HG02943 (cell line): ENCODE measurements around the gene CDC20B.

Experiments
- ATAC-seq: cut with Tn5 transposase; IDR thresholded peaks from one replicate; pipeline ENCODE4 v1.9.1; 2021; ENCODE audit warnings: mild to moderate bottlenecking, low read depth, moderate library complexity; ENCODE audit not compliant: unreplicated experiment

Gene CDC20B, protein sequence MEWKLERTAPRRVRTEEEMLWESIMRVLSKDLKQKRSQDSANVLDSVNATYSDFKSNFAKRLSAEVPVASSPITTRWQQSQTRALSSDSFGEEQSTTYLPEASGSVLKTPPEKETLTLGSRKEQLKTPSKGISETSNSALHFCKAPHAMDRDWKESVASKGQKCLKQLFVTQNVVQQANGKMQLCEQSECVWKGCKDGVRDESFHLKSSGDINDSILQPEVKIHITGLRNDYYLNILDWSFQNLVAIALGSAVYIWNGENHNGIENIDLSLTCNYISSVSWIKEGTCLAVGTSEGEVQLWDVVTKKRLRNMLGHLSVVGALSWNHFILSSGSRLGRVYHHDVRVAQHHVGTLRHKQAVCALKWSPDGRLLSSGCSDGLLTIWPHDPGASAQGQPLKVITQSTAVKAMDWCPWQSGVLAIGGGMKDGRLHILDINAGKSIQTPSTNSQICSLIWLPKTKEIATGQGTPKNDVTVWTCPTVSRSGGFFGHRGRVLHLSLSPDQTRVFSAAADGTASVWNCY

DNA sequence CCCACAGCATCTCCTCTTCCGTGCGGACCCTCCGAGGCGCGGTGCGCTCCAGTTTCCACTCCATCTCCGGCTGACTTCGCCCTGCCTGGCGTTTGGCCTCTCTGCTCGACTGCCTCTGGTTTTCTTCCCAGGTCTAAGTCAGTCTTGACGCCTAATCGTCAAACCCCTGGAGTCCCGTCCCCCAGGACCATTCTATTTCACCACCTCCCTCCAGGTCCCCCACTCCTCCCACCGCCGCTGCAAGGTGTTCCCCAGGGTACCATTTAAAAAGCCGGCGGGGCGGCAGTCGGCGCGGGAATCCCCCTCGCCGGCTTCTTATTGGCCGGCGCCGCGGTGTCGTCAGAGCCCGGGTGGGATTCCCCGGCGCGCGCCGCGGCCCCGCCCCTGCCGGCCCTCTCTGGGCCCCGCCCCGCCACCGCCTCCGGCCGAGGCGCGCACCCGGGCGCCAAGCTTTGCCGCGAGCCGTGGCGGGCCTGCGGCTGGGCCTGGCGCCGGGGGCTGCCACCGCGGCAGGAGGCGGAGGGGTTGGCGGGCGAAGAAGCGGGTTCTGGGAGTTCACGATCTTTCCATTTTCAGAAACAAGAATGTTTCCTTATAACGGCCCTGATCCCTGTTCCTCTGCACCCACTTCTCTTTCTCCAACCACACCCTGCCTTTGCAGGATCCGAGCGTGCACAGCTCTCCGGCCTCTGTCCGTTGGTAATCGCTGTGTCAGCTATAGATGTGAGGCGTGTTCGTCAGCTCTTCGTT is at the start of gene CDC20B:
CDC20B (minus strand) TSS at position 241 of the 750 bp plus-strand sequence; CDS start at position 64, 177 bp downstream.
- peak; percentile 74 for ATAC-seq

DNA sequence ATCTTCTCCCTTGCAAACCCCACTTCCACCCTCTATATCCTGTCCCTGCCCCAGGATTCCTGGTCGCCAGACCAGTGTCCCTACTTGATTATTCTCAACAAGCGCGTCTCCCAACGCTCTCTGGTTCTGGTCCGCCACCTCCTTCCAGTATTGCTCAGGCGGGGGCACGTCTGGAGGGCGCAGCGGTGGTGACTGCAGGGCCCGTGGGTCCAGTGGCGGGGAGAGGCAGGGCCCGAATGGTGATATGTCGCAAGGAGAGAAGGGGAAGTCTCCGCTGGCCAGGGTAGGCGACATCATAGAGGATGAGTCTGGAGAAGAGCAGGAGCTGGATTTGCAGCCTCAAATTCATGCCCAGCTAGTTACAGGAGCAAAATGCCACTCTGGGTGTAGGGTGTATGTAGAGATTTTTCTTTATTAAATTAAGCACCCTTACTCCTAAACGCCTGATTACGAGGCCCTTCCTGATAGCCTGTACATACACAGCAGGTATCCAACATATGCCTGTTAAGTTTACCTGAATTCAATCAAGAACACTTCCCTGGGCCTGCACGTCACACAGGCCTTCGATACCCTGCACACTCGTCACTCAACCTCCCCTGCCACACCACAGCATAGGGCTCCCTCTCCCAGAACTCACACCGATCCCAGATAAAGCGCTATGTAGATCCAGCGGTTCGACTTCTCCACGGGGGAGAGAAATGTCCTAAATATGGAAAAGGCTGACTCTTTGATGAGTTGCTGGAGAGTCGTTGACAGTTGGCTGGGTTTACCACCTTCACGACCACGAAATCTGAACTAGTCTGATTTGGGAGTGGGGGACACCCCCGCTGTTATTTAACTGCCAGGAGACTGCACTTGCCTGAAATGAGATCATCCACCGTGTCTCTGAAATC is 49.4 kb upstream of the CDC20B start:
- ATAC-seq, result no peak

DNA sequence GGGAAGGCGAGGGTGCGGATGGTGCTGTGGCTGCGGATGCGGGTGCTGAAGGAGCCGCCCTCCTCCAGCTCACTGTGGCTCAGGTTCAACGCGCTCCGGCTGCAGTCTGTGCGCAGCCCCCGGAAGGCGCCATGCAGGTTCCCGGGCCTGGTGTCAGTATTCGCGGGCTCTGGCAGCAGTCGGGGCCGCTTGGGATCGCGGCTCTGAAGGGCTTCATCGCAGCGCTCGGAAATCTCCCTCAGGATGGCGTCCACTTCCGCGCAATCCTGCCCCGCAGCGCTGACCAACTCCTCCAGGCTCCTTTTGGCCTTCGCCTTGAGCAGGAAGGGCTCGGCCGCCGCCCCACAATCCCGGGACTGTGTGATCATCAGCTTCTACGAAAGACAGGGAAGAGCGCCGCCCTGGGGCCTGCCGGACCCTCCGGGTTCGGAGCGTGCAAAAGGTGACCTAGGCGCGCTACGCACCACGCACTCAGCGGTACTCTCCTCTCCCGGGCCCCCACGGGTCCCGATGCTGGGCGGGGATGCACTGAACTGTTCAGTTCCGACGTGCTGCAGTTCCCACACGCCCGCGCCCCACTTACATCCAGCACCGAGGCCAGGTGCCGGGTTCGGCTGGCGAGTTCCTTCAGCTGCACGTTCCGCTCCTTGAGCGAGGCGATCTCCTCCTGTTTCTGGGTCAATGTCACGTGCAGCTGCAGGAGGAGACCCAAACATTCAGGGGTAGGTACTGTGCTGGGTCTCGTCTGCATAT is 47.6 kb upstream of the CDC20B start:
- no peak for ATAC-seq

DNA sequence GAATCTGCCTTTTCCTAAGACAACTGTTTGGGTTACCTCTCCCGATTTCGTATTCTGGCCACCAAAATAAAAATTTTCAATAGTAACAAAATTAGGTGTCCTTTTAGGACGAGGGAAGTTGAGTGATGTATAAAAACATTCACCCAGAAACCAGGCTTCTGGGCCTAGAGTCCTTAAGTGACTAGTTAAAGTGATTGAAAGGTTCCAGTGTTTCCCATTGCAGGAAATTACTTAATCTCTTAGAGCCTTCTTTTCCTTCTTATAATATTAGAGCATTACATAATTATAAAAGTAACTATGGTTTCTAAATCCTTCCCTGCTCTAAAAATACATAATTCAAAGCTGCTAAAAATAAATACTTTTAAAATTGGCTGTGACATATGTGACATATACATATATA is 46.8 kb upstream of the CDC20B start:
- no peak for ATAC-seq

DNA sequence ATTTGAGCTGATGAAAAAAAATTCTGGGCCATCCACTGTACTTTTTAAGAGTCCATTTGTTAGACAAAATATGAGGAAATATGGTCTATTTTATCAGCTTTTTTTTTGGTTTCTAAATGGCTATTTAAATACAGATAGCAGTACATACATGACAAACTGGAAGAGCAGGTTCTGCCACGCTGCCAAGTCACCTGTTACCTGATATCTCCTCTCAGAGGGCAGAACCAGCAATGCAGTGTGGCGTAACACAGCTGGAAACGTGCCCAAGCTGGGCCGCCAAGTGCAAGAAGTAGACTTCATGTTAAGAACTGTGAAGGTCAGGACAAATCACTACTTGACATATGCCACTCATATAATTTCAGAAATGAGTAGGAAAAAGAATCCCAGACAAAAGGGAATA is 46.0 kb upstream of the CDC20B start:
- no peak for ATAC-seq

DNA sequence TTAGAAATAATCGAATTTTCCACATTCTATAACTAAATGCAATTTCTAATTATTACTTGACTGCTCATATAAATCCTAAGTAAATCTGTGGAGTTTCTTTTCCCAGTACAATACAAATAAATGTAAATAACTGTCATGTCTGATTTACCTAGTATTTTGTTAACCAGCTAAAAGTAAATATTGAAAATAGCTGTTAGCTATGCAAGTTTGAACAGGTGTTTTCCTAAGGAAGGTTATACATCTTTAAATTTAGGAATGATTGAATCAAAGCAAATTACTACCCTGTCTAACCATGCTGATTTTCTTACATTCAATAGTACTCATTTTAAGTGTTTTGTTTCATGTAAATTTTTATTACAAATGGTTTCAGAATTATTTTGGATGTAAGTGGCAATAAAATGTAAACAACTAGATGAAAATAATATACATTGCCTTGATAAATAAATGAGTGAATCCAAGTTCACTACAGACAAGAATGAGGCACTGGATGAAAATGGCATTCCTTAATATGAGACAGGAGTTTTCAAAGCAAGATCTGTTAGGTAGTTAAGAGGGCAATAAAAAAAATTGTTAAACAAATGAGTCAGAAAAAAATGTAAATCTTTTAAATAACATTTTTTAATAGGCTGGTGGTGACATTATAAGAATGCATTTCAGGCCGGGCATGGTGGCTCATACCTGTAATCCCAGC is 38.4 kb upstream of the CDC20B start:
- ATAC-seq, result no peak

DNA sequence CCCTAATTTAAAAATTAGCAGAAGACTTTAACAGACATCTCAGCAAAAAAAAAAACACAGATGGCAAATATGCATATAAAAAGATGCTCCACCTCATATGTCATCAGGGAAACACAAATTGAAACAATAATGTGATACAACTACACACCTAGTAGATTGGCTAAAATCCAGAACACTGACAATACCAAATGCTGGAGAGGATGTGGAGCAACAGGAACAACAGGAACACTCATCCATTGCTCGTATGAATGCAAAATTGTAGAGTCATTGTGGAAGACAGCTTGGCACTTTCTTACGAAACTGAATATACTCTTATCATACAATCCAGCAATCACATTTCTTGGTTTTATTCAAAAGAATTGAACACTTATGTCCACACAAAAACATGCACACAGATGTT is 32.0 kb upstream of the CDC20B start:
- no peak for ATAC-seq

DNA sequence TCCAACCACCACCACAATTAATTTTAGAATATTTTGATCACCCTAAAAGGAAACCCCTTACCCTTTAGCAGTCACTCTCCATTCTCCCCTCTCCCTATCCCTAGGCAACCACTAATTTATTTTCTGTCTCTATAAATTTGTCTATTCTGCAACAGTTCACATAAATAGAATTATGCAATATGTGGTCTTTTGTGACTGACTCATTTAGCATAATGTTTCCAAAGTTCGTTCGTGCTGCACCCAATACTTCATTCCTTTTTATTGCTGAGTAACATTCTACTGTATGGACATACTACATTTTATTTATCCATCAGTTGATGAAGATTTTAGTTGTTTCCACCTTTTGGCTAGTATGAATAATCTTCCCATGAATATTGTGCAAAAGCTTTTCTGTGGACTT is 18.2 kb upstream of the CDC20B start:
- no peak for ATAC-seq

DNA sequence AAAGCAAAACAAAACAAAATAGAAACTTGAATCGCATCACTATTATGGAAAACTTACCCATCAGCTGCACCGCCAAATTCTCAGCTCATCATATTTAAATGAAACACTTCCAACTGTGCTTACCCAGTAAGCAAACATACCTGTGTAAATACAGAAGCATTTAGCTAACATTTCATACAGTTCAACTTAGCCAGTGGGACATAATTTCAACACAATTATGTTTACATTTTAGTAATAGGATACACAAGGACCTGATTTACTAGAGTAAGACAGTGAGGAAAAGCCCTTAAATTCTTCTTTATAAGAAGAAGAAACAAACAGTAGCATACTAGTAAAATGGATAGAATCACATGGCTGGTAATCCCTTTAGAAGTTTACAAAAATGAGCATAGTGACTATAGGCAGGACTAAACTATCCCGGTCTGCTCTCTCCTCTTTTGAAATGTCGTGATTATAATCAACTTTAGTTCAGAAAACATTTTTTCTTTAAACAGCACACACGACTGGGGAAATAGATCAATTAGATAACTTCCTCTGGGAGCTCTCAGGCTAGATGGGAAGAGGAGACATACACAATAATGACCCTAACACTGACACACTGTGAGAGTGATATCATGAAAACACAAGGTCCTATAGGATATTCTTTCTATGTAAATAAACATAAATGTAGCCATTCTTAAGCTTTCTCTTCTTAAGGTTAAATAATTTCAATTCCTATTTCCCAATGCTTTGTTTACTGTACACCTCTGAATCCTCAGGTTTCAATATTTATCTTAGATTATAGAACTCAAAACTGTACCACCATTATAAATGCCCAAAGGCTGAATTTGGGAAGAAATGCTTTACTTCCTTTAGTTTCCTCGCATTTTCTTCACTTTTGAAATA is 15.9 kb upstream of the CDC20B start:
- no peak for ATAC-seq

DNA sequence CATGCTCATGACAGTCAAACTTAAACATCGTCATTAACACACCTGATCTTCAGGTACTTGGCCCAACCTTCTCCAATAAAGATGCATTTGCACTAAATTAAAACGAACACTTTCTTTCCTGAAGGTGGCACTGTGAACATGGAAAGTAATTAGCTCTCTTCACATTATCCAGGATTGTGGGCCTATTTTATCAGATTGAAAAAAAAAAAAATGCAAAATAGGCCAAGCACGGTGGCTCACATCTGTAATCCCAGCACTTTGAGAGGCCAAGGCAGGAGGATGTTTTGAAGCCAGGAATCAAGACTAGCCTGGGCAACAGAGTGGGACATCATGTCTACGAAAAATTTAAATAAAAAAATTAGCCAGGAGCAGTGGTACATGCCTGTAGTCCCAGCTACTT is 14.4 kb upstream of the CDC20B start:
- no peak for ATAC-seq

DNA sequence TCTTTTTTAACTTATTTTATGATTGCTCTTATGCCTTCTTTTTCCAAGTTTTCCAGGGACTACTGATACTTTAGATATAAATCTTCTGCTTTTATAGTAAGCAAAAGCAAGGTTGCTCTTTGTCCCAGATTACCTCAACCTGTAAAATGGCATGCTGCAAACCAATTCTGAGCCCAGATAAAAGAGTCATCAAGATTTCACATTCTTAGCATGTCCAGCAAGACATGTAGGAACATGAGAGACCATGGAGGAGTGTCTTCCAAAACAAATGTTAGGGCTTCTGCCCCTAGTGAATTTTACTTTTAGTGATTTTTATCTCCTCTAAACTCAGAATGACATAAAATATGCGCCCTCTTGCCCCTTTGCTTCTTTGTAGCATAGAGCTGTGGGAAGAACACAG is 7.0 kb upstream of the CDC20B start:
- ATAC-seq, result no peak

DNA sequence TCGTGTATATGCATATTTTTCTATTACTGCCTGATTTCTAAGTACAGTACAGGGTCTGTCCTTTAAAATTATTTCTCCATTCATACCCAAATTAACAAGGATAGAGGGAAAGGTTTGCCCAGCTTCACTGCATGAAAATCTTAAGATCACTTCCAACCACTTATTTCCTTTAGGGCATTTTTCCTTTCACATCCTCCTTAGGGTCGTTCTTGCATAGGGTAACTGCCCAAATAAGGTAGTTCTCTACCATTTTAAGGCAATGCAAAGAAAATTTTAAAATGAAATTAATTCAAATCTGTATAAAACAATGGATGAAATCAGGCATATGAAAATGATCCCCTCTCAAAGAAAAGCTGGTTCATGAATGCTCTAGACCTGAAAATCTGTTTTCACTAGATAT is 4.1 kb upstream of the CDC20B start:
- ATAC-seq, result no peak

DNA sequence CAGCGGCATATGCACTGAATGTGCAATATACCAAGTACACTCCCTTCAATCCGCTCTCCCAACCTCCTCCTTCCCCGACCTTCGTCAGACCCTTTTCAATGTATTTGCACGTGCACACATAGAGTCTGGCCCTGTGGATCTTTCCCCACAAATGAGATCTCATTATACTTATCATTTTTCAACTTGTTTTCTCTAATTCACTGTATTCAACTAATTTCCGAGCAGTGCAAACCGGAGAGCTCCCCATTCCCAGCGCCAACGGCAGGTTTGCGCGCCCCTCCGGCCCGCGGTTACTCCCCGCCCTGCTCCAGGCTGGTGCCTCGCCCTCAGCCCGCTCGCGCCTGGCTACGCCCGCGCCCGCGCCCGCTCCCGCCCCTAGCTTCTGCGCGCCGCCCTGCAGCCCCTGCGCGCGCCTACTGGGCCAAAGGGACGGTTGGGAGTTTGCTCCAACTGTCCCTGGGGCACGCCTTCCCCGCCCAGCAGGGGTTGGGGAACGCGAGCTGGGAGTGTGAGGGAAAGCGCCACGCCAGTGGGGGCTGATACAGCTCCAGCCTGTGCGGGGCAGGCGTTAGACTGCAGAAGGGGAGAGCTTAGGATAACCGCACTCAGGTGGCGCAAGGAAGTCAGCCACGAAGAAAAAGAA is 3.3 kb upstream of the CDC20B start:
- ATAC-seq, result no peak

DNA sequence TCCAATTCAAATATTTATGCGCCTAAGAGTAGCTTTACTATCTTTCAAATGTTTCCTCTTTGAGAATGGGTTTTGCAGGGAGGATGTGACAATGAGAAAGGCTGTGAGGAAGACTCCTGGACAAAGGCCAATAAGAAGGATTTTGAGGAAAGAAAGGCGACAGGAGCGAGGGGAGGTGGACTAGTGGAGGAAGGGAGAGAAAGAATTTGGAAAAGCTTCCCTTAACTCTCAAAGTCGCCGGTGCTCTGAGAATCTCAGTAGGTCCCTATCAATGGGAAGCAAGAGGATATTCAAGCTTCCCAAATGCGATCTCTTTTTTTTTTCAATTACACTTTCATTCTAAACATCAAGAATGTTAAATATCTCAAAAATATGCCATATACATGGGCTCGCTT is 2.8 kb upstream of the CDC20B start:
- ATAC-seq, result no peak

DNA sequence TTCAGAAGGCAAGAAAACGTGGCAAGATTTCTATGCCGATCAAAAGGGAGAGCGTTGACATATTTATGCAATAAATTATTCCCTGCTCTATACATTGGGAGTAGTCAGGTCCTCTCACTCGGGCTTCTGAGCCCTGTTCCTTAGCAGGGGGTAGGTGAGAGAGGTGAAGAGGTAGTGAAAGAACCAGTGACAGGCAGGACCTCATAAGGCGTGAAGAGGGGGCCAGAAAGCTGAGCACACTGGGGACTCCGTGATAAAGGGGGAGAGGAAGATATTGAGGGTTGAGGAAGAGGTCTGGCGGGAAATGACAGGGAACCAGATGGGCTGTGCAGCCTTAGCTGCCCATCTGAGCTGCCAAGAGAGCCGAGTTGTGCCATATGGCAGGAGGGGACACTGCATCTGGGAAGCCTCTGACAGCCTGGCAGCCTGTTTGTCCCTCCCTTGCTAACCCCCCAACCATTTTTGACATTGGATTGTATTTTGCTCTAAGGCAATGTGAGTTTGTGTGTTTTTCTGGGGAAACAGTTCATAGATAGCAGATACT is 782 bp upstream of the CDC20B start:
- ATAC-seq, result peak; percentile 12

DNA sequence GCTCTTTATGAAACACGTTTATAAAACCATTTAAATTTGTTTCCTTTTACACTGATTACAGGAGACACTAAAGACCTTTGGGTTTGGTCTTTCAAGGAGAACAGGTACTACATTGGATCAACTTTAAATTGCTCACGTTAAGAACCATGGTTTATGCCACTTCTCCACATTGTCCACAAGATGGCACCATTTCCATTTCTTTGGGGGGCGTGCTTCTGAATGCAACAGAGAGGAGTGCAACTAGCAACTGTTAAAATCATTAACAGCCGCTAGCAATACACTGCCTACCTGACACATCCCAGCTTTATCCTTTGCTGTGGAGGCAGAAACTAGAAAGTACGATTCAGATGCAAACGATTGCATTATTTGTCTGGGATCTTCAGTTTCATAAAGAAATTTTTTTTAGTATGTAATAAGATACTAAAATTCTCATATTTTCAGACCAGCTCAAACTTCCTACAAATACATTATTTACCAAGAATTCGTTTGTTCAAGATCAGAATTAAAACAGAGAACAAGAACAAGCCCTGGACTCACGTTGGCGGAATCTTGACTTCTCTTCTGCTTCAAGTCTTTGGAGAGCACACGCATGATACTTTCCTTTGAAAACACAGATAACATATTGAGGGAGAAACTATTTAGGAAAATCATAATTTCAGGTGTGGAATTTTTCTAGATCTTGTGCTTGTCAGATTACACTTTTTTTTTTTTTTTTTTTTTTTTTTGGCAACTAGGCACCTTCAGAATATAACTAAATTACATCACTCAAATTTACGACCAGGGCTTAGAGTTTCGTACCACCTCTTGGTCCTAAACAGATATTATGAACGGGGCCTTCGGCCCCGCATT is 702 bp downstream of the CDC20B start:
- ATAC-seq, result peak; percentile 74

DNA sequence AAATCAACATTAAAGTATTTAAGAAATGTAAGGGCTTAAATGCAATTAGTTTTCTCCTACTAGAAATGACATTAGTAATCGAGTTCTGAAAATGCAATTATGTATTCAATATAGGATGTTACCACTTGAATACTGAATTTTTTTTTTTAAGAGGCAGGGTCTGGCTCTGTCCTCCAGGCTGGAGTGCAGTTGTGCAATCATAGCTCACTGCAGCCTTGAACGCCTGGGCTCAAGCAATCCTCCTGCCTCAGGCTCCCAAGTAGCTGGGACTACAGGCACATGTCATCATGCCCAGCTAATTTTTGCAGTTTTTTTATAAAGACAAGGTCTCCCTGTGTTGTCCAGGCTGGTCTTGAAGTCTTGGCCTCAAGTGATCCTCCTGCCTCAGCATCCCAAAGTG is 1.5 kb downstream of the CDC20B start:
- no peak for ATAC-seq
